Gastrocnemius medialis (tissue), 4 donors: ENCODE data around the gene LRRC56.

Experiments used
- POLR2A ChIP-seq, 2 donors: fragments of 450-650 bp; IDR thresholded peaks; one replicate each; pipeline ENCODE4 v1.6.1; 2017; ENCODE audit warnings: antibody characterized with exemption in 2 of 2, mild to moderate bottlenecking in 2 of 2, moderate library complexity in 2 of 2
- TF ChIP-seq, protein P1 (sequence below), 5 experiments: fragments of 450-650 bp in 3 of 5; fragments of 200-600 bp in 2 of 5; sonication (generic) in 2 of 5; IDR thresholded peaks in 4 of 5; conservative IDR thresholded peaks in 1 of 5; 1 replicate in 4 of 5; 2 replicates in 1 of 5; pipeline ENCODE4 v1.5.1; 2016 to 2019; ENCODE audit warnings: antibody characterized with exemption in 5 of 5, mild to moderate bottlenecking in 3 of 5, moderate library complexity in 3 of 5

DNA sequence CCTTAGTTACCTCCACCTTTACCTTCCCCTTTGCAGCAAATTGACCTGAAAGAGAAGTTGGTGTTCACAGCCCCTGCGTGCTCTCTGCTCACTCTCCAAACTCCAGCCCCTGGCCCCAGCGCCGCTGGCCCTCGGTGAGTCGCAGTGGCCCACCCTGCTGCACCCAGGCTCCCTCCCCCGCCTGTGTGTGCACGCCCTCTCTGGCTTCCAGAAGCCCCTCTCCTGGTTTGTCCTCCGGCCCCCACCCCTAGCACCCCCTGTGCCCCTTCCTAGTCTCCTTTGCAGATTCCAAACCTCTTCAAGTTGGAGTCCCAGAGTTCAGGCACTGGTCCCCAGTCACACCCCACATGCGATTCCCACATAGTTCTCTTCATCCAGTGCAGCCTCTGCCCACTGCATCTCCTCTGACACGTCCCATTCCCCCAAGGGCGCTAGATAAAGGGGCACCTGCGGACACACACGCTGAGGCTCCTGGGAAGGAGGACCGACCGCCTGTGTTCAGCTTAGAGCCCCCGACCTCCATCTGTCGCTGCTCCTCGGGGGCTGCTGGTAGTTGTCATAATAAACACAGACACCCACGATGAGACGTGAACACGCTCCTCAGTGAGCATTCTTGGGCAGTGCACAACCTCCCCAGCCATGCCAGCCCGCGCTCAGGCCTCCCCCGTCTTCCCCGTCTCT lies 37.4 kb downstream of the LRRC56 start:
- TF ChIP-seq, protein P1, sequence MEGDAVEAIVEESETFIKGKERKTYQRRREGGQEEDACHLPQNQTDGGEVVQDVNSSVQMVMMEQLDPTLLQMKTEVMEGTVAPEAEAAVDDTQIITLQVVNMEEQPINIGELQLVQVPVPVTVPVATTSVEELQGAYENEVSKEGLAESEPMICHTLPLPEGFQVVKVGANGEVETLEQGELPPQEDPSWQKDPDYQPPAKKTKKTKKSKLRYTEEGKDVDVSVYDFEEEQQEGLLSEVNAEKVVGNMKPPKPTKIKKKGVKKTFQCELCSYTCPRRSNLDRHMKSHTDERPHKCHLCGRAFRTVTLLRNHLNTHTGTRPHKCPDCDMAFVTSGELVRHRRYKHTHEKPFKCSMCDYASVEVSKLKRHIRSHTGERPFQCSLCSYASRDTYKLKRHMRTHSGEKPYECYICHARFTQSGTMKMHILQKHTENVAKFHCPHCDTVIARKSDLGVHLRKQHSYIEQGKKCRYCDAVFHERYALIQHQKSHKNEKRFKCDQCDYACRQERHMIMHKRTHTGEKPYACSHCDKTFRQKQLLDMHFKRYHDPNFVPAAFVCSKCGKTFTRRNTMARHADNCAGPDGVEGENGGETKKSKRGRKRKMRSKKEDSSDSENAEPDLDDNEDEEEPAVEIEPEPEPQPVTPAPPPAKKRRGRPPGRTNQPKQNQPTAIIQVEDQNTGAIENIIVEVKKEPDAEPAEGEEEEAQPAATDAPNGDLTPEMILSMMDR (IDR thresholded peaks at IDR 0.05 in 4 of 5, conservative IDR thresholded peaks at IDR 0.05 in 1 of 5), result no peak
- no peak for TF ChIP-seq POLR2A (IDR thresholded peaks at IDR 0.05)
